Choroid plexus epithelial cell (primary cell): Measurements from ENCODE around the gene CUTC.

Experiments used
- DNase-seq: peaks from one replicate; pipeline ENCODE4 v3.0.0-alpha.2; 2010; ENCODE audit warnings: low read depth
- H3K4me3 ChIP-seq: 2 replicates; pipeline ENCODE4 v1.5.1; 2011; ENCODE audit warnings: low read depth, mild to moderate bottlenecking, control low read depth, low read length, moderate library complexity
- TF ChIP-seq, protein P1 (sequence below): conservative IDR thresholded peaks from 2 replicates; pipeline ENCODE4 v1.5.1; 2011; ENCODE audit warnings: low read depth, mild to moderate bottlenecking, control low read depth, inconsistent platforms, low read length, moderate library complexity

CUTC gene

GRCh38 chr10:99698504-99699080, 33.4 kb upstream of the CUTC start:
- no peak for DNase-seq
- no peak overlapping the region for H3K4me3 ChIP-seq
- TF ChIP-seq, protein P1, sequence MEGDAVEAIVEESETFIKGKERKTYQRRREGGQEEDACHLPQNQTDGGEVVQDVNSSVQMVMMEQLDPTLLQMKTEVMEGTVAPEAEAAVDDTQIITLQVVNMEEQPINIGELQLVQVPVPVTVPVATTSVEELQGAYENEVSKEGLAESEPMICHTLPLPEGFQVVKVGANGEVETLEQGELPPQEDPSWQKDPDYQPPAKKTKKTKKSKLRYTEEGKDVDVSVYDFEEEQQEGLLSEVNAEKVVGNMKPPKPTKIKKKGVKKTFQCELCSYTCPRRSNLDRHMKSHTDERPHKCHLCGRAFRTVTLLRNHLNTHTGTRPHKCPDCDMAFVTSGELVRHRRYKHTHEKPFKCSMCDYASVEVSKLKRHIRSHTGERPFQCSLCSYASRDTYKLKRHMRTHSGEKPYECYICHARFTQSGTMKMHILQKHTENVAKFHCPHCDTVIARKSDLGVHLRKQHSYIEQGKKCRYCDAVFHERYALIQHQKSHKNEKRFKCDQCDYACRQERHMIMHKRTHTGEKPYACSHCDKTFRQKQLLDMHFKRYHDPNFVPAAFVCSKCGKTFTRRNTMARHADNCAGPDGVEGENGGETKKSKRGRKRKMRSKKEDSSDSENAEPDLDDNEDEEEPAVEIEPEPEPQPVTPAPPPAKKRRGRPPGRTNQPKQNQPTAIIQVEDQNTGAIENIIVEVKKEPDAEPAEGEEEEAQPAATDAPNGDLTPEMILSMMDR: peak; percentile 22

DNA sequence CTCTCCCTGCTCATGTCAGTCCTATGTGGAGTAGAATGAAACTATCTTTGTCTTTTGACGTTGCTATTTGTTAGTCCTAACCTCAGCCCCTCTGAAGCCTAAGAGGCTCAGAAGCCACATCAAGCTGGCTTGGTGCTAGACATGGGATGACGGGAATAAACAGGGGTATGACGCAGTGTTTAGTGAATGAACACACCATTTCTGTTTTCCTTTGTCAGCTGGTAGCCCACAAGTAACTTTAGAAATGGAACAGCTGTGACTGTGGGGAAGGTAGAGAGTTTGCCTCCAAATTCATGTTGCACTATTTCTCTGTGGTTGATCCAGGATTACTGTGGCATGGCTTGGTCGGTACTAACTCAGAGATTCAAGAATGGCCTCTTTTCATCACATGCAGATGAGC, 31.4 kb upstream of the CUTC start:
- TF ChIP-seq, protein P1: no peak
- no peak for DNase-seq
- H3K4me3 ChIP-seq: no peak overlapping the region

DNA sequence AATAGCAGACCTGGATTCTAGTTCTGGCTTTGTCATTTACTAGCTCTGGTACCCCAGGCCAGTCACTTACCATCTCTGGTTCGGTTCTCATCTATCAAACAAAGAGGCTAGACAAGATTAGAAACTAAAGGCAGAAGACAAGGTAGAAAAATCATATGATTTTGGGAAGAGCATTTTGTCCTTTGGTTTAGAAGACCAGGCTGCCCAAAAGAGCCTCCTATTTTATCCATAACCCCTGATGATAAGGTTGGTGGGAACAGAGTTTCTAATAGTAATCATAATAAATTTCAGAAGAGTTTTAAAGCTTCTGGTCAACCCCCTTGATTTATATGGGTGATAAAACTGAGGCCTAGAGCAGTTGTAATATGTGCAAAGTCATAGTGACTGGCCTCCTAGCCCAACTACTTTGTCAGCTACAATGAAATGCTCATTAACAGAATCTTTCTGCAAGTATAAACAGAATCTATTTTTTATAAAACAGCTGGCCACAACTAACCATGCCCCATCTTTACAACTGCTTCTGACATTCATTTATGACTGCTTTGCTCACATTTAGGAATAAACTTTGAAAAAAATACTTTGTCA, 23.5 kb upstream of the CUTC start:
- TF ChIP-seq, protein P1: no peak
- no peak for DNase-seq
- no peak overlapping the region for H3K4me3 ChIP-seq

- TF ChIP-seq, protein P1: no peak
- DNase-seq: peak; percentile 44
- no peak overlapping the region for H3K4me3 ChIP-seq
Observed at GRCh38 chr10:99709480-99710229, 22.4 kb upstream of the CUTC start.

DNA sequence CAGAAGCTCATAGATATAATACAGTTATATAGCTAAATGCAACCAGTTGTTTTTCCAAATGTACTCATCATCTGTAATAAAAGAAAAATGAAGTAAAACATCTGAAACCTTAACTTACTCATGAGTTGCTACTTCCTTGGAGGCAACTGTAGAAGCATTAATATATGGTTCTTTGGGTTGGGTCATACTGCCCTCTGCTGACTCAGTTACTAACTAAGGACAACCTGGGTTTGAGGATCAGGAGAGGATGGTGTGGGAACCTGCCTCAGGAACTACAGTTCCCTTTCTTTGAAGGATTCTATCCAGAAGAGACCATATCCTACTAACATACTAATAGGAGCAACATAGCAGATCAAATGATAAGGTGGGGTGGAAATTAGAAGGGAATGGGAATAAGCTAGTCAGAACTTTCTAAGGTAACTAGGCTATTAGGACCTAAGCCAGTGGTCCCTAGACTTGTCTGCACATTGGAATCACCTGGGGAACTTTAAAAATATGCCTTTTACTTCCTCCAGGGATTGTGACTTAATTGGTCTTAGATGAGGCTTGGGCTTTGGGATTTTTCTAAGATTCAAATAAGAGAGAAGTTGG, 20.8 kb upstream of the CUTC start:
- TF ChIP-seq, protein P1: peak; percentile 72
- H3K4me3 ChIP-seq: no peak overlapping the region
- peak; percentile 81 for DNase-seq

DNA sequence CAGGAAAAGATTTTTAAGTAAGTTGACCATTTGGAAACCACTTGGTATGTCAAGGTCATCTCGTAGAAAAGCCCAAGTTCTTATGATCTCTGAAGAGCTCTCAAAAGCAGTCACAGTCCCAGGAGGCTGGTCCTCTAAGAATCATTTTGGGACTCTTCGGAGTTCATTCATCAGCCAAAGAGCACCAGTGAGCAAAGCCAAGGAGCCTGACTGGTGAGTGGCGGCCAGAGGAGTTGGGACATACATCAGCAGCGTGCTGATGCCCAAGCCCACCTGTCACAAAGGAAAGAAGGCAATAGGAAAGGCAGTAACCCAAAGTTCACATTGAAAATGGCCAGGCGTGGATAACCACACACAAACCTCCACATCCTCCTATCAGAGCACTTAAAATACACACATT, 17.6 kb upstream of the CUTC start:
- no peak overlapping the region for H3K4me3 ChIP-seq
- DNase-seq: no peak
- TF ChIP-seq, protein P1: no peak
